ENCODE results near the gene CFAP61.
"Not testable (repeated sequence)": the region's sequence is repeated elsewhere in the genome, so short reads cannot be mapped to it uniquely, and the experiment has no call there.

The CFAP61 gene

GRCh38 chr20:20052074-20052970, at the start of gene CFAP61, which contains the start of gene CRNKL1:
TSS of gene CFAP61 (plus strand) at chr20:20052532. CDS start at chr20:20056654, 4,122 bp downstream.
TSS of gene CRNKL1 (minus strand) at chr20:20052466. CDS start at chr20:20052342, 124 bp downstream.
- no peaks in the 10 kb centered on the region for H3K4me1 ChIP-seq (ENCODE audit: control insufficient read depth, insufficient read depth, low read length)

GRCh38 chr20:20003031-20003954, 49.0 kb upstream of the CFAP61 start:
- H3K36me3 ChIP-seq (ENCODE audit: control insufficient read depth, insufficient read depth, low read length) = no peaks in the 10 kb centered on the region
- WGBS (ENCODE audit: insufficient coverage, insufficient read length) = no CpG with 5 or more reads among the region's 23 CpGs
- H3K4me3 ChIP-seq (ENCODE audit: low read length) = no peak overlapping the region
- DNase-seq (ENCODE audit: low read depth, low spot score) = no peak
- H3K27ac ChIP-seq (ENCODE audit: low read length) = no peak overlapping the region
- H3K4me1 ChIP-seq (ENCODE audit: control insufficient read depth, insufficient read depth, low read length) = no peaks in the 10 kb centered on the region
- H3K9me3 ChIP-seq (ENCODE audit: control insufficient read depth, insufficient read depth, low read length) = no peaks in the 10 kb centered on the region
- no peaks in the 10 kb centered on the region for H3K27me3 ChIP-seq (ENCODE audit: control insufficient read depth, insufficient read depth, low read length)

More at GRCh38 chr20:20052074-20052970, at the start of gene CFAP61, which contains the start of gene CRNKL1:
- Histone ChIP-seq H3K36me3 (ENCODE audit: control insufficient read depth, insufficient read depth, low read length) (peaks cover 4% of the 10 kb centered on the region; the same call in 1 of the 2 replicates), H3K27me3 (ENCODE audit: control insufficient read depth, insufficient read depth, low read length) (no peaks in the 10 kb centered on the region), H3K9me3 (ENCODE audit: control insufficient read depth, insufficient read depth, low read length) (peaks cover 1% of the 10 kb centered on the region; the same call in 1 of the 2 replicates), H3K4me3 (ENCODE audit: low read length) (peak within 1 kb of the TSS; percentile 63; the same call in 1 of the 2 replicates), H3K27ac (ENCODE audit: low read length) (no peak within 1 kb of the TSS)
- whole genome bisulfite sequencing (ENCODE audit: insufficient coverage, insufficient read length) = no CpG with 5 or more reads among the region's 67 CpGs
- DNase-seq (ENCODE audit: low read depth, low spot score) = peak; percentile 93

GRCh38 chr20:20003955-20004322, 48.4 kb upstream of the CFAP61 start:
- DNase-seq (ENCODE audit: low read depth, low spot score); H3K9me3 ChIP-seq (ENCODE audit: control insufficient read depth, insufficient read depth, low read length); H3K27me3 ChIP-seq (ENCODE audit: control insufficient read depth, insufficient read depth, low read length); H3K4me3 ChIP-seq (ENCODE audit: low read length); H3K4me1 ChIP-seq (ENCODE audit: control insufficient read depth, insufficient read depth, low read length); H3K27ac ChIP-seq (ENCODE audit: low read length); H3K36me3 ChIP-seq (ENCODE audit: control insufficient read depth, insufficient read depth, low read length): not testable (repeated sequence)
- no CpG with 5 or more reads among the region's 6 CpGs for WGBS (ENCODE audit: insufficient coverage, insufficient read length)

GRCh38 chr20:20005342-20005741, 47.0 kb upstream of the CFAP61 start:
- no peak overlapping the region for H3K4me3 ChIP-seq (ENCODE audit: low read length)
- DNase-seq (ENCODE audit: low read depth, low spot score) = no peak
- H3K27me3 ChIP-seq (ENCODE audit: control insufficient read depth, insufficient read depth, low read length) = no peaks in the 10 kb centered on the region
- no peaks in the 10 kb centered on the region for H3K36me3 ChIP-seq (ENCODE audit: control insufficient read depth, insufficient read depth, low read length)
- no CpG with 5 or more reads among the region's 7 CpGs for WGBS (ENCODE audit: insufficient coverage, insufficient read length)
- H3K9me3 ChIP-seq (ENCODE audit: control insufficient read depth, insufficient read depth, low read length) = no peaks in the 10 kb centered on the region
- no peak overlapping the region for H3K27ac ChIP-seq (ENCODE audit: low read length)
- no peaks in the 10 kb centered on the region for H3K4me1 ChIP-seq (ENCODE audit: control insufficient read depth, insufficient read depth, low read length)

GRCh38 chr20:20009784-20010253, 42.5 kb upstream of the CFAP61 start:
- H3K27me3 ChIP-seq (ENCODE audit: control insufficient read depth, insufficient read depth, low read length) = no peaks in the 10 kb centered on the region
- no peak overlapping the region for H3K27ac ChIP-seq (ENCODE audit: low read length)
- H3K9me3 ChIP-seq (ENCODE audit: control insufficient read depth, insufficient read depth, low read length) = no peaks in the 10 kb centered on the region
- WGBS (ENCODE audit: insufficient coverage, insufficient read length) = no CpG with 5 or more reads among the region's 14 CpGs
- H3K4me3 ChIP-seq (ENCODE audit: low read length) = no peak overlapping the region
- no peaks in the 10 kb centered on the region for H3K36me3 ChIP-seq (ENCODE audit: control insufficient read depth, insufficient read depth, low read length)
- H3K4me1 ChIP-seq (ENCODE audit: control insufficient read depth, insufficient read depth, low read length) = no peaks in the 10 kb centered on the region
- peak; percentile 22 for DNase-seq (ENCODE audit: low read depth, low spot score)

GRCh38 chr20:20010639-20011500, 41.5 kb upstream of the CFAP61 start:
- no peaks in the 10 kb centered on the region for H3K4me1 ChIP-seq (ENCODE audit: control insufficient read depth, insufficient read depth, low read length)
- no peaks in the 10 kb centered on the region for H3K36me3 ChIP-seq (ENCODE audit: control insufficient read depth, insufficient read depth, low read length)
- no peak overlapping the region for H3K4me3 ChIP-seq (ENCODE audit: low read length)
- no CpG with 5 or more reads among the region's 4 CpGs for WGBS (ENCODE audit: insufficient coverage, insufficient read length)
- no peak for DNase-seq (ENCODE audit: low read depth, low spot score)
- H3K27me3 ChIP-seq (ENCODE audit: control insufficient read depth, insufficient read depth, low read length) = no peaks in the 10 kb centered on the region
- no peak overlapping the region for H3K27ac ChIP-seq (ENCODE audit: low read length)
- no peaks in the 10 kb centered on the region for H3K9me3 ChIP-seq (ENCODE audit: control insufficient read depth, insufficient read depth, low read length)

- DNase-seq (ENCODE audit: low read depth, low spot score) = no peak
- H3K4me1 ChIP-seq (ENCODE audit: control insufficient read depth, insufficient read depth, low read length) = no peaks in the 10 kb centered on the region
- H3K36me3 ChIP-seq (ENCODE audit: control insufficient read depth, insufficient read depth, low read length) = no peaks in the 10 kb centered on the region
- no peak overlapping the region for H3K27ac ChIP-seq (ENCODE audit: low read length)
- WGBS (ENCODE audit: insufficient coverage, insufficient read length) = no CpG with 5 or more reads among the region's 2 CpGs
- H3K9me3 ChIP-seq (ENCODE audit: control insufficient read depth, insufficient read depth, low read length) = no peaks in the 10 kb centered on the region
- H3K4me3 ChIP-seq (ENCODE audit: low read length) = no peak overlapping the region
- H3K27me3 ChIP-seq (ENCODE audit: control insufficient read depth, insufficient read depth, low read length) = no peaks in the 10 kb centered on the region
Observed at GRCh38 chr20:20012541-20012940, 39.8 kb upstream of the CFAP61 start.

- H3K4me3 ChIP-seq (ENCODE audit: low read length) = no peak overlapping the region
- 0 out of 2 replicates have a peak, but pooled peaks cover 2% of the 10 kb centered on the region for H3K36me3 ChIP-seq (ENCODE audit: control insufficient read depth, insufficient read depth, low read length)
- no peaks in the 10 kb centered on the region for H3K9me3 ChIP-seq (ENCODE audit: control insufficient read depth, insufficient read depth, low read length)
- H3K27me3 ChIP-seq (ENCODE audit: control insufficient read depth, insufficient read depth, low read length) = no peaks in the 10 kb centered on the region
- DNase-seq (ENCODE audit: low read depth, low spot score) = no peak
- H3K27ac ChIP-seq (ENCODE audit: low read length) = no peak overlapping the region
- 0 out of 2 replicates have a peak, but pooled peaks cover 3% of the 10 kb centered on the region for H3K4me1 ChIP-seq (ENCODE audit: control insufficient read depth, insufficient read depth, low read length)
- no CpG with 5 or more reads among the region's 2 CpGs for WGBS (ENCODE audit: insufficient coverage, insufficient read length)
Observed at GRCh38 chr20:20014659-20015058, 37.7 kb upstream of the CFAP61 start.

GRCh38 chr20:20017001-20017843, 35.1 kb upstream of the CFAP61 start, which contains the start of gene NAA20:
TSS of gene NAA20 (plus strand) at chr20:20017362. CDS start at chr20:20017397, 35 bp downstream.
- no CpG with 5 or more reads among the region's 81 CpGs for WGBS (ENCODE audit: insufficient coverage, insufficient read length)
- Histone ChIP-seq H3K27ac (ENCODE audit: low read length) (no peak within 1 kb of the TSS), H3K4me1 (ENCODE audit: control insufficient read depth, insufficient read depth, low read length) (0 out of 2 replicates have a peak, but pooled peaks cover 3% of the 10 kb centered on the region), H3K4me3 (ENCODE audit: low read length) (peak within 1 kb of the TSS; percentile 57), H3K27me3 (ENCODE audit: control insufficient read depth, insufficient read depth, low read length) (no peaks in the 10 kb centered on the region), H3K9me3 (ENCODE audit: control insufficient read depth, insufficient read depth, low read length) (no peaks in the 10 kb centered on the region), H3K36me3 (ENCODE audit: control insufficient read depth, insufficient read depth, low read length) (0 out of 2 replicates have a peak, but pooled peaks cover 2% of the 10 kb centered on the region)
- DNase-seq (ENCODE audit: low read depth, low spot score) = peak; percentile 84
